Omental fat pad (tissue), 4 donors: ENCODE measurements around the gene SYK. TPM values are rescaled to one million over a fixed set of nuclear protein-coding genes. Genes with fewer than 3 reads are reported as not detected.

Source experiments
- ATAC-seq: fragments of 150-250 bp; one replicate; pipeline ENCODE4 v1.9.1; 2016; ENCODE audit warnings: mild to moderate bottlenecking, moderate library complexity; ENCODE audit not compliant: low FRiP score
- DNase-seq: peaks from one replicate; pipeline ENCODE4 v3.0.0-alpha.2; 2019; ENCODE audit warnings: low spot score
- total RNA-seq, 4 donors: library from RNA; depleted of rRNA; stranded (reverse); fragments of >200 nt; gene quantifications; one replicate each; pipeline ENCODE4 v1.1.0, GENCODE V29; 2016
- TF ChIP-seq, protein P1 (sequence below), 3 donors: fragments of 450-650 bp; IDR thresholded peaks; one replicate each; pipeline ENCODE4 v1.5.1; 2016 to 2017; ENCODE audit warnings: antibody characterized with exemption in 3 of 3, mild to moderate bottlenecking in 3 of 3, moderate library complexity in 2 of 3

SYK gene
- total RNA-seq, 4 donors from 2014 or later = 12.4 to 36.1 (median 25.9) TPM

DNA sequence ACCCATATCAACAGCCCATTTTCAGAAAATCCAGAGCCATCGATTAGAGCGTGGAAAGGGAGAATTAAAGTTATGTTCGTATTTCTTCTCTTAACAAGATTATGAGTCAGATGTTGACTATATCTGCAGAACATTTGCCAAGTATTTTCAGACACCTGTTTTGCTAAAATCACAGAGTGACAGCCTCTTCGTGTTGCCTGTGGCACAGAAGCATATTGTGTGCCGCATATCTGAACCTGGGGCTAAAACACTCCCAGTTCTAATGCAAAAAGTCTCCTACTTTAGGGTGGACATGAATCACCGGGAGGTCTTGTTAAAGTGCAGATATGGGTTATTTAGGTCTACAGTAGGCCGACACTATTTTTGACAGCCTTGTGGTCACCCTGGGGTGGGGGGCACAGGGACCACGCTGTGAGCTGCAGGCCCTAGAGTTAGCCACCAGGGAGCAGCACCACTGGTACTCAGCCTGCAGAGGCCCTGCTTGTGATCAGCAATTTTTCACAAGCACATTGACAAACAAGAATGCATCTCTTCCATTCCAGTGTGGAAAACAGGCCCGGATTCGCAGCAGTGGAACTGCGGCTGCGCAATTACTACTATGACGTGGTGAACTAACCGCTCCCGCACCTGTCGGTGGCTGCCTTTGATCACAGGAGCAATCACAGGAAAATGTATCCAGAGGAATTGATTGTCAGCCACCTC, 93.5 kb downstream of the SYK start:
- no peak for ATAC-seq
- TF ChIP-seq, protein P1, sequence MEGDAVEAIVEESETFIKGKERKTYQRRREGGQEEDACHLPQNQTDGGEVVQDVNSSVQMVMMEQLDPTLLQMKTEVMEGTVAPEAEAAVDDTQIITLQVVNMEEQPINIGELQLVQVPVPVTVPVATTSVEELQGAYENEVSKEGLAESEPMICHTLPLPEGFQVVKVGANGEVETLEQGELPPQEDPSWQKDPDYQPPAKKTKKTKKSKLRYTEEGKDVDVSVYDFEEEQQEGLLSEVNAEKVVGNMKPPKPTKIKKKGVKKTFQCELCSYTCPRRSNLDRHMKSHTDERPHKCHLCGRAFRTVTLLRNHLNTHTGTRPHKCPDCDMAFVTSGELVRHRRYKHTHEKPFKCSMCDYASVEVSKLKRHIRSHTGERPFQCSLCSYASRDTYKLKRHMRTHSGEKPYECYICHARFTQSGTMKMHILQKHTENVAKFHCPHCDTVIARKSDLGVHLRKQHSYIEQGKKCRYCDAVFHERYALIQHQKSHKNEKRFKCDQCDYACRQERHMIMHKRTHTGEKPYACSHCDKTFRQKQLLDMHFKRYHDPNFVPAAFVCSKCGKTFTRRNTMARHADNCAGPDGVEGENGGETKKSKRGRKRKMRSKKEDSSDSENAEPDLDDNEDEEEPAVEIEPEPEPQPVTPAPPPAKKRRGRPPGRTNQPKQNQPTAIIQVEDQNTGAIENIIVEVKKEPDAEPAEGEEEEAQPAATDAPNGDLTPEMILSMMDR (IDR thresholded peaks at IDR 0.05) = no peak
- no peak for DNase-seq

DNA sequence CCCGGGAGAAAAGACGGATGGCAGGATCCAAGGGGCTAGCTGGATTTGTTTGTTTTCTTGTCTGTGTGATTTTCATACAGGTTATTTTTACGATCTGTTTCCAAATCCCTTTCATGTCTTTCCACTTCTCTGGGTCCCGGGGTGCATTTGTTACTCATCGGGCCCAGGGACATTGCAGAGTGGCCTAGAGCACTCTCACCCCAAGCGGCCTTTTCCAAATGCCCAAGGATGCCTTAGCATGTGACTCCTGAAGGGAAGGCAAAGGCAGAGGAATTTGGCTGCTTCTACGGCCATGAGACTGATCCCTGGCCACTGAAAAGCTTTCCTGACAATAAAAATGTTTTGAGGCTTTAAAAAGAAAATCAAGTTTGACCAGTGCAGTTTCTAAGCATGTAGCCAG, 94.2 kb downstream of the SYK start:
- no peak for ATAC-seq
- no peak for DNase-seq
- TF ChIP-seq, protein P1 (IDR thresholded peaks at IDR 0.05) = no peak

DNA sequence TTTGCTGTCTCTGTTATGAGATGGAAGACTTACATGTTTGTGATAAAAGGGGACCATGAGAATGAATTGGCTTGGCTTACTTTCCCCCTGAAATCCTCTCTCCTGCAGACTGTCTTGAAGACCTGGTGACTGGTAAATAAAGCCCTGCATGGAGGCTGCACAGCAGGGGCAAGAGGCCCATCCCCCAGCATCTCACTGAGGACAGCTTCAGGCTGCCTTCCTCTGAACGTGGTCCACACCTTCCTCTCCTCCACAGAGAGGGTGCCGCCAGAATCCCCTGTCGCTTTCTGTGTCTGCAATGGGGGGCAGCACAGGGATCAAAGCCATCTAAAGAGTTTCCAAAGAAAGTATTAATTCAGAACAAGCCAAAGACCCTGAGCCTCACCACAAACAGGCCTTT, 94.6 kb downstream of the SYK start:
- ATAC-seq (no peak), DNase-seq (no peak)
- TF ChIP-seq, protein P1 (IDR thresholded peaks at IDR 0.05) = no peak

DNA sequence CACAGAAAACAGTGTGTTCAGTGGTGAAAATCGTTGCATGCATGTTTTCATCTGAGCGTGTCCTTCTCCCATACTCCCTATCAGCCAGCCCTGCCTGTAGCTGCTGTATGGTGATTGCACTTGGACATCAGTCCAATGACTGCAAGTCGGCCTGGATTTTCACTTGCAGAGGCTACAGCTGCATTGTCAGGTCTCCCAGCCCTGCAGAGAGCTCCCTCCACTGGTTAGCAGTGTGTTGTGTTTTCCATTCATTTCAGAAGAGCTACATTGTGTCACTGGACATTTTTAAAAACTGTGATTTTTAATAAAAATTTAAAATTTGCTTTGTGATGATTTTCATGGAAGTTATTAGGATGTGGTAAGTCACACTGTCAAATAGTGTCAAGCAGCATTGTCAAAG, 96.6 kb downstream of the SYK start:
- ATAC-seq = no peak

GRCh38 chr9:90899287-90899686, 97.7 kb downstream of the SYK start:
- ATAC-seq = no peak
- no peak for DNase-seq
- TF ChIP-seq, protein P1 (IDR thresholded peaks at IDR 0.05) = no peak

More for the DNA sequence above, 96.6 kb downstream of the SYK start:
- DNase-seq = no peak
- TF ChIP-seq, protein P1 (IDR thresholded peaks at IDR 0.05) = no peak

DNA sequence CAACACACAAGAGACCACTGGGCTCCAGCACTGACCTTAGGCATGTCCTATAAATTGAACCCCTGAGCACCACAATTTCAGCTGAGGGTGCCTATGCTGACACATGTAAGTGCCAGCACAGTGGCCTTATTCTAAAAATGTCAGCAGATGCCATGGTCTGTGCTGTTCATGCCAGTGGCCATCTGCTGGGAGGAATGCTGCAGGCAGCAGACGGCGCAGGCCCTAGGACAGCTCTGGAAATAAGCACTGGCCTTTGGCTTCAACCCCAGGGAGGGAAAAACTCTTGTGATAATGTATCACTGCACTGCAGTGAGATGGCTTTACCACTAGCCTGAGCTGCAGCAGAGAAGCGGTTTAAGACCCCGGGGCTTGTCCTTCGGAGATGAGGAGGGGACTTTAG, 98.5 kb downstream of the SYK start:
- ATAC-seq (no peak), DNase-seq (no peak)
- TF ChIP-seq, protein P1 (IDR thresholded peaks at IDR 0.05) = no peak

DNA sequence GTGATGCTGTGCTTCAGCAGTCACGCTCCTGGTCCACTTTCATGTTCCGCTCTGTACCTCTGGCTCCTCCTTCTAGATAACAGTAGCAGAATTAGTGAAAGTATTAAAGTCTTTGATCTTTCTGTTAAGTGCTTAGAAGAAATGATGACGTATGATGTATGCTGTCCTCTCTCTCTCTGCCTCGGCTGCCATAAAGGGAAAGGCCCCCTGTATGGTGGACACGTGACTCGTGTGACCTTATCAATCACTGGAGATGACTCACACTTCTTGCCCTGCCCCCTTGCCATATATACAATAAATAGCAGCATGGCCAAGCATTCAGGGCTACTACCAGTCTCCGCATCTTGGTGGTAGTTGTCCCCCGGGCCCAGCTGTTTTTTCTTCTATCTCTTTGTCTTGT, 100.3 kb downstream of the SYK start:
- DNase-seq (no peak), ATAC-seq (no peak)
- TF ChIP-seq, protein P1 (IDR thresholded peaks at IDR 0.05) = no peak
